ENCODE measurements around the gene EREG.

DNA sequence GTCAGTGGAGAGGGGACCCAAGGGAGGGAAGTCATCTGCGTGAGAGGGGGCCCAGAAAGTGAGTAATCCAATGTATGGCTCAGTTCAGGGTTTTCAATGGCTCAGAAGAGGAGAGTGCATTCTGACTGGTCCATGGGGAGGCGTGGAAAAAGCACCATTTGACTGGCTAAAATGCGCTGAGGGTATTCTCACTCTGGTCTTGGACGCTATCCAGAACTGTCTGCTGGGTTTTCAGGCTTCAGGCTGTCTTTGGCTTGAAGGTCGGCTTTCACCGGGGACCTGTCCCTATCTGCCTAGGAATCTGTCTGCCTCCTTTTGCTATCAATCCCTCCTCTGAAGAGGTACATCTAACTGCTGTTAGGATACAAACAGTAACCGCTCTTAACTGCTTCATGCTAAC, 30.3 kb upstream of the EREG start:
- no peak for TF ChIP-seq CTCF (IDR thresholded peaks at IDR 0.05; ENCODE audit: low read depth, low read length, poor library complexity, severe bottlenecking)
- no peak for TF ChIP-seq EZH2phosphoT487 (IDR thresholded peaks at IDR 0.05; ENCODE audit: borderline replicate concordance, low read length)
